ENCODE measurements around the gene TMEM150A.

TMEM150A gene

GRCh38 chr2:85588645-85589044, 13.9 kb downstream of the TMEM150A start:
- H3K9me3 ChIP-seq = no peaks in the 10 kb centered on the region
- no peaks in the 10 kb centered on the region for H3K27me3 ChIP-seq
- H3K27ac ChIP-seq = peak overlapping the region; percentile 79
- TF ChIP-seq, protein P1, sequence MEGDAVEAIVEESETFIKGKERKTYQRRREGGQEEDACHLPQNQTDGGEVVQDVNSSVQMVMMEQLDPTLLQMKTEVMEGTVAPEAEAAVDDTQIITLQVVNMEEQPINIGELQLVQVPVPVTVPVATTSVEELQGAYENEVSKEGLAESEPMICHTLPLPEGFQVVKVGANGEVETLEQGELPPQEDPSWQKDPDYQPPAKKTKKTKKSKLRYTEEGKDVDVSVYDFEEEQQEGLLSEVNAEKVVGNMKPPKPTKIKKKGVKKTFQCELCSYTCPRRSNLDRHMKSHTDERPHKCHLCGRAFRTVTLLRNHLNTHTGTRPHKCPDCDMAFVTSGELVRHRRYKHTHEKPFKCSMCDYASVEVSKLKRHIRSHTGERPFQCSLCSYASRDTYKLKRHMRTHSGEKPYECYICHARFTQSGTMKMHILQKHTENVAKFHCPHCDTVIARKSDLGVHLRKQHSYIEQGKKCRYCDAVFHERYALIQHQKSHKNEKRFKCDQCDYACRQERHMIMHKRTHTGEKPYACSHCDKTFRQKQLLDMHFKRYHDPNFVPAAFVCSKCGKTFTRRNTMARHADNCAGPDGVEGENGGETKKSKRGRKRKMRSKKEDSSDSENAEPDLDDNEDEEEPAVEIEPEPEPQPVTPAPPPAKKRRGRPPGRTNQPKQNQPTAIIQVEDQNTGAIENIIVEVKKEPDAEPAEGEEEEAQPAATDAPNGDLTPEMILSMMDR (IDR thresholded peaks at IDR 0.05) = no peak
- no peaks in the 10 kb centered on the region for H3K36me3 ChIP-seq
- no peak overlapping the region for H3K4me3 ChIP-seq (ENCODE audit: low read depth in 1 of 2, low read length in 1 of 2)
- peaks cover 70 to 81% of the 10 kb centered on the region in 2 experiments for H3K4me1 ChIP-seq (ENCODE audit: control insufficient read depth in 1 of 2, insufficient read depth in 1 of 2, low read depth in 1 of 2, low read length in 1 of 2)

- no peaks in the 10 kb centered on the region for H3K36me3 ChIP-seq
- H3K4me1 ChIP-seq (ENCODE audit: control insufficient read depth in 1 of 2, insufficient read depth in 1 of 2, low read depth in 1 of 2, low read length in 1 of 2) = peaks cover 71 to 83% of the 10 kb centered on the region in 2 experiments
- H3K27me3 ChIP-seq = no peaks in the 10 kb centered on the region
- peak overlapping the region; percentile 6 to 8 for H3K4me3 ChIP-seq (ENCODE audit: low read depth in 1 of 2, low read length in 1 of 2)
- TF ChIP-seq, protein P1 (IDR thresholded peaks at IDR 0.05) = no peak
- H3K27ac ChIP-seq = peak overlapping the region; percentile 79
- H3K9me3 ChIP-seq = no peaks in the 10 kb centered on the region
These were observed 14.3 kb downstream of the TMEM150A start for GRCh38 chr2:85588236-85588635.

- Histone ChIP-seq H3K36me3 (no peaks in the 10 kb centered on the region), H3K27ac (peak overlapping the region; percentile 79), H3K27me3 (no peaks in the 10 kb centered on the region), H3K9me3 (no peaks in the 10 kb centered on the region), H3K4me1 (ENCODE audit: control insufficient read depth in 1 of 2, insufficient read depth in 1 of 2, low read depth in 1 of 2, low read length in 1 of 2) (peaks cover 60 to 73% of the 10 kb centered on the region in 2 experiments), H3K4me3 (ENCODE audit: low read depth in 1 of 2, low read length in 1 of 2) (peak overlapping the region in 1 of 2 experiments; percentile 72)
- TF ChIP-seq, protein P1 (IDR thresholded peaks at IDR 0.05) = no peak
These were observed 16.8 kb downstream of the TMEM150A start for GRCh38 chr2:85585781-85586105.

GRCh38 chr2:85584857-85585780, 17.4 kb downstream of the TMEM150A start:
- no peaks in the 10 kb centered on the region for H3K36me3 ChIP-seq
- no peaks in the 10 kb centered on the region for H3K27me3 ChIP-seq
- H3K27ac ChIP-seq = peak overlapping the region; percentile 79
- H3K9me3 ChIP-seq = no peaks in the 10 kb centered on the region
- H3K4me3 ChIP-seq (ENCODE audit: low read depth in 1 of 2, low read length in 1 of 2) = peak overlapping the region; percentile 65 to 72
- peaks cover 58 to 69% of the 10 kb centered on the region in 2 experiments for H3K4me1 ChIP-seq (ENCODE audit: control insufficient read depth in 1 of 2, insufficient read depth in 1 of 2, low read depth in 1 of 2, low read length in 1 of 2)
- TF ChIP-seq, protein P1 (IDR thresholded peaks at IDR 0.05) = no peak

DNA sequence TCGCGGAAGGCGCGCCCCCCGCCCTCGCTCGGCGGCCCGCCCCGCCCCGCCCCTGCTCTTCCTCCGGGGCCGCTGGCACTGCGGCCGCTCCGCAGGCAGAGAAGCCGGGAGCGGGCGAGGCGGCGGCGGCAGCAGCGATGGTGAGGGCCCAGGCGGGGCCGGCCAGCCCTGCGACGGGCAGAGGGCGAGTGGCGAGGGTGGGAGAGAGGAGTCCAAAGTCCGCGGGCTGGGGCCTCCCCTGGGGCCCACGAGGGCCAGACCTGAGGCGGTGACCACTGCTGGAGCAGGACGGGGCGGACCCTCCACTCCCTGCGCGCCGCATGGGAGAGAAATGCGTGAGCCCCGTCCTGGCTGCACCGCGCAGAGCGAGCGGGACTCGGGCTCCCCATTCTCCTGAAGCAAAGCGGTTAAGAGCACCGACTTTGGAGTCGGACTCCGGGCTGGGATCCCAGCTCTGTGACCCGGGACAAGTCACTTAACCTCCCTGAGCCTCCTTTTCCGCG, 18.1 kb downstream of the TMEM150A start, which contains the start of gene VAMP5:
VAMP5 (plus strand) TSS at position 78 of the 503 bp plus-strand sequence; CDS start at position 138, 60 bp downstream.
- H3K36me3 ChIP-seq = no peaks in the 10 kb centered on the region
- H3K4me1 ChIP-seq (ENCODE audit: control insufficient read depth in 1 of 2, insufficient read depth in 1 of 2, low read depth in 1 of 2, low read length in 1 of 2) = peaks cover 62 to 69% of the 10 kb centered on the region in 2 experiments
- H3K4me3 ChIP-seq (ENCODE audit: low read depth in 1 of 2, low read length in 1 of 2) = peak within 1 kb of the TSS; percentile 65 to 72
- TF ChIP-seq, protein P1 (IDR thresholded peaks at IDR 0.05) = no peak
- H3K27me3 ChIP-seq = no peaks in the 10 kb centered on the region
- no peaks in the 10 kb centered on the region for H3K9me3 ChIP-seq
- H3K27ac ChIP-seq = peak within 1 kb of the TSS; percentile 79

Measured in neutrophil (primary cell).